GM19023 (cell line): Measurements from ENCODE around the gene BRD3OS.

Experiments
- ATAC-seq: cut with Tn5 transposase; IDR thresholded peaks from one replicate; pipeline ENCODE4 v1.9.1; 2021; ENCODE audit warnings: mild to moderate bottlenecking, moderate library complexity; ENCODE audit not compliant: unreplicated experiment

Gene BRD3OS

GRCh38 chr9:134024828-134025605 is at the start of gene BRD3OS:
BRD3OS (plus strand) TSS chr9:134025481; CDS start chr9:134026748, 1,267 bp downstream.
- ATAC-seq: peak; percentile 89

- no peak for ATAC-seq
These were observed 49.8 kb upstream of the BRD3OS start for GRCh38 chr9:133975511-133975910.

- no peak for ATAC-seq
These were observed 49.0 kb upstream of the BRD3OS start for GRCh38 chr9:133976191-133976861.

- no peak for ATAC-seq
These were observed 48.4 kb upstream of the BRD3OS start for GRCh38 chr9:133976887-133977286.

GRCh38 chr9:133977421-133978201 is 47.7 kb upstream of the BRD3OS start:
- no peak for ATAC-seq

GRCh38 chr9:133978226-133978898 is 46.9 kb upstream of the BRD3OS start:
- ATAC-seq: no peak

- no peak for ATAC-seq
These were observed 46.4 kb upstream of the BRD3OS start for GRCh38 chr9:133978899-133979272.

GRCh38 chr9:133979273-133979920 is 45.9 kb upstream of the BRD3OS start:
- ATAC-seq: no peak

GRCh38 chr9:133979921-133980863 is 45.1 kb upstream of the BRD3OS start:
- ATAC-seq: no peak

GRCh38 chr9:133980864-133981588 is 44.3 kb upstream of the BRD3OS start:
- ATAC-seq: no peak

- no peak for ATAC-seq
These were observed 43.7 kb upstream of the BRD3OS start for GRCh38 chr9:133981589-133981957.

GRCh38 chr9:133981958-133982681 is 43.2 kb upstream of the BRD3OS start:
- no peak for ATAC-seq

- ATAC-seq: no peak
These were observed 42.1 kb upstream of the BRD3OS start for GRCh38 chr9:133982971-133983720.

GRCh38 chr9:133986061-133986460 is 39.2 kb upstream of the BRD3OS start:
- no peak for ATAC-seq

- ATAC-seq: no peak
These were observed 38.4 kb upstream of the BRD3OS start for GRCh38 chr9:133986774-133987445.

GRCh38 chr9:133987446-133987788 is 37.9 kb upstream of the BRD3OS start:
- no peak for ATAC-seq
